OCI-LY7 (cell line): Measurements from ENCODE around the gene IQCC. TPM values are rescaled to one million over a fixed set of nuclear protein-coding genes. Genes with fewer than 3 reads are reported as not detected.

ENCODE experiments used
- BruUV-seq: library from RNA; stranded (reverse); fragments of 400-500 nt; replicated peaks from 2 replicates; lab custom pipeline; 2021; lab: Mats Ljungman, UMichigan
- CTCF ChIA-PET: fragments of 300-600 bp; sonication (Branson Sonifier 250); formaldehyde crosslinking; loops from one replicate; lab custom pipeline; 2022; ENCODE audit warnings: antibody characterized with exemption; ENCODE audit not compliant: unreplicated experiment; lab: Charles Lee
- POLR2A ChIA-PET: fragments of 300-600 bp; sonication (Branson Sonifier 250); formaldehyde crosslinking; loops from one replicate; lab custom pipeline; 2022; ENCODE audit warnings: antibody characterized with exemption; lab: Charles Lee
- DNase-seq: peaks from one replicate; pipeline ENCODE4 v3.0.0-alpha.2; 2015; ENCODE audit warnings: low spot score
- H2AFZ ChIP-seq: fragments of 200-600 bp; sonication (generic), shearing (Covaris generic); 2 replicates; pipeline ENCODE4 v1.6.1; 2014; ENCODE audit warnings: mild to moderate bottlenecking, antibody characterized with exemption, low read length, moderate library complexity
- H3K27ac ChIP-seq: fragments of 200-600 bp; sonication (generic); 2 replicates; pipeline ENCODE4 v1.5.1; 2014; ENCODE audit warnings: mixed run types, low read depth, mild to moderate bottlenecking, moderate library complexity, low read length, inconsistent platforms; ENCODE audit not compliant: poor library complexity, severe bottlenecking
- H3K36me3 ChIP-seq: fragments of 200-600 bp; sonication (generic); 2 replicates; pipeline ENCODE4 v1.6.1; 2014; ENCODE audit warnings: mild to moderate bottlenecking, antibody characterized with exemption, low read length, moderate library complexity, mixed read lengths; ENCODE audit not compliant: insufficient read depth
- H3K4me1 ChIP-seq: fragments of 200-600 bp; sonication (generic); 2 replicates; pipeline ENCODE4 v1.5.1; 2014; ENCODE audit warnings: mild to moderate bottlenecking, low read length; ENCODE audit not compliant: insufficient read depth, poor library complexity, severe bottlenecking
- H3K4me2 ChIP-seq: fragments of 200-600 bp; sonication (generic); 2 replicates; pipeline ENCODE4 v1.6.1; 2014; ENCODE audit warnings: mild to moderate bottlenecking, low read length
- H3K4me3 ChIP-seq: fragments of 200-600 bp; sonication (generic); 2 replicates; pipeline ENCODE4 v1.5.1; 2014; ENCODE audit warnings: mild to moderate bottlenecking, low read depth, low read length; ENCODE audit not compliant: poor library complexity, severe bottlenecking
- H3K79me2 ChIP-seq: fragments of 200-600 bp; sonication (generic); 2 replicates; pipeline ENCODE4 v1.6.1; 2016; ENCODE audit warnings: low read depth, mild to moderate bottlenecking, low read length, moderate library complexity, mixed read lengths; ENCODE audit not compliant: insufficient read depth
- H3K9me2 ChIP-seq: fragments of 200-600 bp; sonication (generic); 2 replicates; pipeline ENCODE4 v1.6.1; 2016; ENCODE audit warnings: mild to moderate bottlenecking, low read length, mixed read lengths; ENCODE audit not compliant: insufficient read depth
- H3K9me3 ChIP-seq: fragments of 200-600 bp; sonication (generic); 2 replicates; pipeline ENCODE4 v1.6.1; 2014; ENCODE audit warnings: mild to moderate bottlenecking, mixed run types, low read length, mixed read lengths
- H4K20me1 ChIP-seq: fragments of 200-600 bp; sonication (generic); 2 replicates; pipeline ENCODE4 v1.6.1; 2014; ENCODE audit warnings: mild to moderate bottlenecking, antibody characterized with exemption, low read length, moderate library complexity, mixed read lengths; ENCODE audit not compliant: insufficient read depth
- CTCF ChIP-seq: fragments of 200-600 bp; sonication (generic); conservative IDR thresholded peaks from 2 replicates; pipeline ENCODE4 v1.5.1; 2014; ENCODE audit warnings: mild to moderate bottlenecking, antibody characterized with exemption, low read length, moderate library complexity, mixed read lengths
- EZH2phosphoT487 ChIP-seq: fragments of 200-600 bp; sonication (generic); IDR thresholded peaks from 2 replicates; pipeline ENCODE4 v1.6.1; 2018; ENCODE audit warnings: low read depth, borderline replicate concordance, mild to moderate bottlenecking, mixed run types, antibody characterized with exemption, low read length, moderate library complexity, mixed read lengths
- intact Hi-C: fragments of 100-400 bp; cut with micrococcal nuclease; formaldehyde crosslinking; loops from one replicate; pipeline ENCODE4 v1.10.0; 2022; ENCODE audit not compliant: unreplicated experiment
- total RNA-seq, 2 experiments: library from RNA; depleted of rRNA in 1 of 2; stranded (reverse); fragments of >200 nt in 1 of 2; shearing (Covaris generic) in 1 of 2; gene quantifications; 2 replicates each; pipeline ENCODE4 v1.2.3, GENCODE V29; 2014 to 2022

Gene IQCC
- total RNA-seq, 2 experiments from 2014 or later: 8.0 to 14.5 TPM

- Histone ChIP-seq H3K27ac (peak overlapping the region; percentile 16), H3K4me3 (no peak overlapping the region), H3K36me3 (peaks cover 93% of the 10 kb centered on the region), H3K9me2 (no peaks in the 10 kb centered on the region), H4K20me1 (peaks cover 8% of the 10 kb centered on the region), H3K4me2 (no peak overlapping the region), H2AFZ (no peak overlapping the region), H3K79me2 (peaks cover 54% of the 10 kb centered on the region), H3K4me1 (peaks cover 29% of the 10 kb centered on the region), H3K9me3 (no peaks in the 10 kb centered on the region)
- no peak for DNase-seq
- ChIA-PET POLR2A (no interaction called here), CTCF (no interaction called here)
- intact Hi-C loops: no loop called here
- TF ChIP-seq CTCF (no peak), EZH2phosphoT487 (no peak)
- BruUV-seq: no TSS peak
Measured at GRCh38 chr1:32186491-32186890, 19.0 kb upstream of the IQCC start.

- ChIA-PET POLR2A (no interaction called here), CTCF (no interaction called here)
- H2AFZ ChIP-seq: no peak overlapping the region
- H4K20me1 ChIP-seq: peaks cover 4% of the 10 kb centered on the region; the same call in 1 of the 2 replicates
- intact Hi-C loops: no loop called here
- no peak for DNase-seq
- no peak overlapping the region for H3K4me2 ChIP-seq
- peaks cover 40% of the 10 kb centered on the region for H3K79me2 ChIP-seq
- no peak for TF ChIP-seq EZH2phosphoT487
- no peak for TF ChIP-seq CTCF
- BruUV-seq: no TSS peak
- no peak overlapping the region for H3K4me3 ChIP-seq
- no peak overlapping the region for H3K27ac ChIP-seq
- peaks cover 21% of the 10 kb centered on the region for H3K4me1 ChIP-seq
- H3K9me3 ChIP-seq: no peaks in the 10 kb centered on the region
- peaks cover 93% of the 10 kb centered on the region for H3K36me3 ChIP-seq
- no peaks in the 10 kb centered on the region for H3K9me2 ChIP-seq
Measured at GRCh38 chr1:32187850-32188249, 17.6 kb upstream of the IQCC start.

GRCh38 chr1:32192220-32192948, 13.1 kb upstream of the IQCC start:
- DNase-seq: no peak
- no TSS peak for BruUV-seq
- H2AFZ ChIP-seq: no peak overlapping the region
- no peaks in the 10 kb centered on the region for H3K9me3 ChIP-seq
- no peak overlapping the region for H3K4me2 ChIP-seq
- no peak overlapping the region for H3K4me3 ChIP-seq
- no peak for TF ChIP-seq CTCF
- no peak for TF ChIP-seq EZH2phosphoT487
- POLR2A ChIA-PET: interaction anchor here (0.6 to 1.1 kb wide), 3 partner anchors 8 to 47 kb away, joined by 3 to 7 read pairs (median 3); partner anchors contain the start of gene CCDC28B
- H3K79me2 ChIP-seq: peaks cover 2% of the 10 kb centered on the region; the same call in 1 of the 2 replicates
- no peaks in the 10 kb centered on the region for H3K9me2 ChIP-seq
- CTCF ChIA-PET: no interaction called here
- H4K20me1 ChIP-seq: no peaks in the 10 kb centered on the region
- no peaks in the 10 kb centered on the region for H3K4me1 ChIP-seq
- peaks cover 100% of the 10 kb centered on the region for H3K36me3 ChIP-seq
- intact Hi-C loops: no loop called here
- H3K27ac ChIP-seq: no peak overlapping the region
